ENCODE results near the gene SPHK2. TPM values are rescaled to one million over a fixed set of nuclear protein-coding genes. Genes with fewer than 3 reads are reported as not detected.

SPHK2 gene
- polyA plus RNA-seq, 1 of the 3 experiments (the other 2 are of a cell fraction): 14.8 TPM

GRCh38 chr19:48624067-48624594, 4.8 kb downstream of the SPHK2 start (continued):
- TF ChIP-seq, protein P1, sequence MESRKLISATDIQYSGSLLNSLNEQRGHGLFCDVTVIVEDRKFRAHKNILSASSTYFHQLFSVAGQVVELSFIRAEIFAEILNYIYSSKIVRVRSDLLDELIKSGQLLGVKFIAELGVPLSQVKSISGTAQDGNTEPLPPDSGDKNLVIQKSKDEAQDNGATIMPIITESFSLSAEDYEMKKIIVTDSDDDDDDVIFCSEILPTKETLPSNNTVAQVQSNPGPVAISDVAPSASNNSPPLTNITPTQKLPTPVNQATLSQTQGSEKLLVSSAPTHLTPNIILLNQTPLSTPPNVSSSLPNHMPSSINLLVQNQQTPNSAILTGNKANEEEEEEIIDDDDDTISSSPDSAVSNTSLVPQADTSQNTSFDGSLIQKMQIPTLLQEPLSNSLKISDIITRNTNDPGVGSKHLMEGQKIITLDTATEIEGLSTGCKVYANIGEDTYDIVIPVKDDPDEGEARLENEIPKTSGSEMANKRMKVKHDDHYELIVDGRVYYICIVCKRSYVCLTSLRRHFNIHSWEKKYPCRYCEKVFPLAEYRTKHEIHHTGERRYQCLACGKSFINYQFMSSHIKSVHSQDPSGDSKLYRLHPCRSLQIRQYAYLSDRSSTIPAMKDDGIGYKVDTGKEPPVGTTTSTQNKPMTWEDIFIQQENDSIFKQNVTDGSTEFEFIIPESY (IDR thresholded peaks at IDR 0.05; ENCODE audit: borderline replicate concordance, low read depth): peak; percentile 85; the same call in 1 of the 2 replicates
- TF ChIP-seq YY1 (IDR thresholded peaks at IDR 0.05; ENCODE audit: low read depth): peak; percentile 99
- peak; percentile 46; the same call in 1 of the 2 replicates for TF ChIP-seq MXI1 (IDR thresholded peaks at IDR 0.05; ENCODE audit: low read depth, low read length)

- H3K4me3 ChIP-seq (ENCODE audit: low read depth in 2 of 2, low read length in 1 of 2): peak overlapping the region; percentile 64 to 68
- peak overlapping the region; percentile 35 to 69; a peak in 3 of 4 replicates for H3K27ac ChIP-seq (ENCODE audit: low read depth in 2 of 2, low read length in 1 of 2)
- POLR2A ChIA-PET: interaction anchor here (1.5 kb wide), 1 partner anchor 9 kb away, joined by 3 read pairs; no protein-coding TSS in a partner anchor
- no peaks in the 10 kb centered on the region for H3K9me3 ChIP-seq
- 56% methylated on average over 24 of the region's 24 CpGs for WGBS (ENCODE audit: low lambda C conversion rate)
- peaks cover 9 to 10% of the 10 kb centered on the region in 2 experiments for H3K36me3 ChIP-seq (replicated peaks in 1 of 2; ENCODE audit: control insufficient read depth in 1 of 2, insufficient read depth in 2 of 2, low read length in 1 of 2)
- peak overlapping the region; percentile 98 for H3K4me2 ChIP-seq
- no peak overlapping the region for H2AFZ ChIP-seq (ENCODE audit: low read depth)
- TF ChIP-seq FOXM1 (IDR thresholded peaks at IDR 0.05; ENCODE audit: low read depth) (no peak), GABPA (IDR thresholded peaks at IDR 0.05; ENCODE audit: low read depth) (no peak), RAD21 (IDR thresholded peaks at IDR 0.05; ENCODE audit: low read length) (no peak), SMC3 (IDR thresholded peaks at IDR 0.05; ENCODE audit: low read depth, low read length) (no peak), SIN3A (IDR thresholded peaks at IDR 0.05; ENCODE audit: borderline replicate concordance, low read depth, low read length) (no peak), EZH2phosphoT487 (IDR thresholded peaks at IDR 0.05; ENCODE audit: borderline replicate concordance, low read depth) (no peak)
- TF ChIP-seq, protein P2, sequence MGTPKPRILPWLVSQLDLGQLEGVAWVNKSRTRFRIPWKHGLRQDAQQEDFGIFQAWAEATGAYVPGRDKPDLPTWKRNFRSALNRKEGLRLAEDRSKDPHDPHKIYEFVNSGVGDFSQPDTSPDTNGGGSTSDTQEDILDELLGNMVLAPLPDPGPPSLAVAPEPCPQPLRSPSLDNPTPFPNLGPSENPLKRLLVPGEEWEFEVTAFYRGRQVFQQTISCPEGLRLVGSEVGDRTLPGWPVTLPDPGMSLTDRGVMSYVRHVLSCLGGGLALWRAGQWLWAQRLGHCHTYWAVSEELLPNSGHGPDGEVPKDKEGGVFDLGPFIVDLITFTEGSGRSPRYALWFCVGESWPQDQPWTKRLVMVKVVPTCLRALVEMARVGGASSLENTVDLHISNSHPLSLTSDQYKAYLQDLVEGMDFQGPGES (IDR thresholded peaks at IDR 0.05; ENCODE audit: low read depth, low read length): no peak
- H3K4me1 ChIP-seq (ENCODE audit: control insufficient read depth in 1 of 2, insufficient read depth in 2 of 2, low read depth in 1 of 2, low read length in 1 of 2): peaks cover 4 to 22% of the 10 kb centered on the region in 2 experiments; a peak in 2 of 4 replicates
- peaks cover 19% of the 10 kb centered on the region for H3F3A ChIP-seq (replicated peaks; ENCODE audit: insufficient read depth)
- H3K9ac ChIP-seq: peak overlapping the region; percentile 74
- no peaks in the 10 kb centered on the region for H3K27me3 ChIP-seq (ENCODE audit: insufficient read depth)
- H4K20me1 ChIP-seq (ENCODE audit: insufficient read depth): no peaks in the 10 kb centered on the region
- H3K9me2 ChIP-seq: no peaks in the 10 kb centered on the region
- CTCF ChIA-PET: interaction anchor here (2.2 kb wide), 1 partner anchor 36 kb away, joined by 7 read pairs; no protein-coding TSS in a partner anchor
- no peak for DNase-seq
- peaks cover 10% of the 10 kb centered on the region for H3K79me2 ChIP-seq (ENCODE audit: insufficient read depth)
These were observed 5.8 kb downstream of the SPHK2 start for GRCh38 chr19:48624791-48625723.

Measured in SK-N-SH (cell line).